HepG2 (cell line): ENCODE measurements around the gene DLG5. TPM values are rescaled to one million over a fixed set of nuclear protein-coding genes. Genes with fewer than 3 reads are reported as not detected.

Source experiments
- ATAC-seq: fragments of 200-7000 bp; cut with Tn5 transposase; 3 replicates; pipeline ENCODE4 v1.9.1; 2020; ENCODE audit warnings: mild to moderate bottlenecking, moderate library complexity
- BruUV-seq: library from RNA; stranded (reverse); fragments of 400-500 nt; replicated peaks from 2 replicates; lab custom pipeline; 2021; lab: Mats Ljungman, UMichigan
- CTCF ChIA-PET: fragments of 300-600 bp; formaldehyde crosslinking; extraction: SDS; loops from one replicate; lab custom pipeline; 2021; ENCODE audit warnings: low total read pairs, inconsistent platforms, low intra/inter-chr PET ratio; lab: Yijun Ruan, JAX
- POLR2A ChIA-PET: fragments of 350-600 bp; sonication (Branson Sonifier 250); formaldehyde crosslinking; loops from one replicate; lab custom pipeline; 2020; ENCODE audit warnings: antibody characterized with exemption, inconsistent platforms; lab: Yijun Ruan, JAX
- DNase-seq: peaks from one replicate; pipeline ENCODE4 v3.0.0-alpha.2; 2015; ENCODE audit warnings: low spot score
- FAIRE-seq: peaks from 3 replicates; lab custom pipeline; 2011; peaks lifted over from hg19 to GRCh38; lab: Jason Lieb, UNC
- H2AFZ ChIP-seq: one replicate; pipeline ENCODE4 v1.6.1; 2011; ENCODE audit warnings: low read length, inconsistent platforms
- H3K27ac ChIP-seq: fragments of 300-600 bp; 3 replicates; pipeline ENCODE4 v1.8.0; 2011; ENCODE audit warnings: mixed run types, mild to moderate bottlenecking, mixed read lengths, low read length, inconsistent platforms; ENCODE audit not compliant: insufficient read depth; ENCODE audit errors: extremely low read length
- H3K27me3 ChIP-seq, 2 experiments: fragments of 200-600 bp in 1 of 2; 2 replicates in 1 of 2; 3 replicates in 1 of 2; pipeline versions ENCODE4 v1.6.0 to v1.8.0; 2011; ENCODE audit warnings: low read length in 2 of 2, mild to moderate bottlenecking in 2 of 2, moderate library complexity in 2 of 2, inconsistent platforms in 1 of 2; ENCODE audit not compliant: insufficient read depth in 2 of 2, control insufficient read depth in 1 of 2
- H3K36me3 ChIP-seq, 2 experiments: fragments of 200-600 bp in 1 of 2; replicated peaks in 1 of 2; 2 replicates in 1 of 2; 3 replicates in 1 of 2; pipeline versions ENCODE4 v1.5.1 to v1.8.0; 2011; ENCODE audit warnings: low read length in 2 of 2, inconsistent platforms in 1 of 2; ENCODE audit not compliant: insufficient read depth in 2 of 2, control insufficient read depth in 1 of 2
- H3K4me1 ChIP-seq: 2 replicates; pipeline ENCODE4 v1.5.1; 2012; ENCODE audit warnings: low read length, inconsistent platforms; ENCODE audit not compliant: insufficient read depth
- H3K4me2 ChIP-seq: 2 replicates; pipeline ENCODE4 v1.6.0; 2011; ENCODE audit warnings: low read depth, low read length, inconsistent platforms
- H3K4me3 ChIP-seq, 3 experiments: fragments of 200-600 bp in 1 of 3; sonication (generic), shearing (Covaris generic) in 1 of 3; replicated peaks in 1 of 3; 2 replicates each; pipeline ENCODE4 v1.5.1; 2011 to 2016; ENCODE audit warnings: low read length in 3 of 3, inconsistent platforms in 2 of 3, low read depth in 2 of 3, mild to moderate bottlenecking in 2 of 3, control low read depth in 1 of 3, mixed read lengths in 1 of 3; ENCODE audit not compliant: insufficient read depth in 1 of 3
- H3K79me2 ChIP-seq: one replicate; pipeline ENCODE4 v1.6.1; 2011; ENCODE audit warnings: low read length, inconsistent platforms; ENCODE audit not compliant: insufficient read depth
- H3K9ac ChIP-seq: 2 replicates; pipeline ENCODE4 v1.6.0; 2011; ENCODE audit warnings: mild to moderate bottlenecking, low read depth, low read length, inconsistent platforms; ENCODE audit not compliant: insufficient read depth
- H3K9me3 ChIP-seq: 2 replicates; pipeline ENCODE4 v1.5.1; 2012; ENCODE audit warnings: mild to moderate bottlenecking, low read length
- H4K20me1 ChIP-seq: 2 replicates; pipeline ENCODE4 v1.6.0; 2011; ENCODE audit warnings: inconsistent platforms, mild to moderate bottlenecking, low read length, moderate library complexity; ENCODE audit not compliant: insufficient read depth
- FOSL2 ChIP-seq: sonication (generic); formaldehyde crosslinking; IDR thresholded peaks from 2 replicates; pipeline ENCODE4 v1.4.0; 2020; ENCODE audit warnings: missing genetic modification reagents
- MXD4 ChIP-seq: IDR thresholded peaks from 2 replicates; pipeline ENCODE4 v1.6.1; 2016; ENCODE audit warnings: mild to moderate bottlenecking, missing biosample characterization, missing genetic modification reagents
- MYC ChIP-seq: sonication (generic); formaldehyde crosslinking; IDR thresholded peaks from 2 replicates; pipeline ENCODE4 v1.9.0; 2021; ENCODE audit warnings: missing genetic modification reagents, borderline replicate concordance
- RARA ChIP-seq: IDR thresholded peaks from 2 replicates; pipeline ENCODE4 v1.6.1; 2016; ENCODE audit warnings: missing genetic modification reagents, missing compliant biosample characterization
- SMAD3 ChIP-seq: sonication (generic); formaldehyde crosslinking; IDR thresholded peaks from 2 replicates; pipeline ENCODE4 v1.4.0; 2020; ENCODE audit warnings: missing genetic modification reagents
- TARDBP ChIP-seq: sonication (generic); formaldehyde crosslinking; IDR thresholded peaks from 2 replicates; pipeline ENCODE4 v1.8.0; 2022; ENCODE audit warnings: mild to moderate bottlenecking, missing genetic modification reagents
- ZMYM4 ChIP-seq: sonication (generic); formaldehyde crosslinking; IDR thresholded peaks from 2 replicates; pipeline ENCODE4 v1.8.1; 2023; ENCODE audit warnings: mild to moderate bottlenecking, missing genetic modification reagents
- ZNF232 ChIP-seq: sonication (generic); formaldehyde crosslinking; IDR thresholded peaks from 2 replicates; pipeline ENCODE4 v1.4.0; 2020; ENCODE audit warnings: missing genetic modification reagents, borderline replicate concordance
- ZNF550 ChIP-seq: sonication (generic); formaldehyde crosslinking; IDR thresholded peaks from 2 replicates; pipeline ENCODE4 v1.4.0; 2020; ENCODE audit warnings: mild to moderate bottlenecking, missing genetic modification reagents, borderline replicate concordance
- ZNF605 ChIP-seq: sonication (generic); formaldehyde crosslinking; IDR thresholded peaks from 2 replicates; pipeline ENCODE4 v1.8.0; 2022; ENCODE audit warnings: mild to moderate bottlenecking, missing genetic modification reagents
- ZNF768 ChIP-seq: sonication (generic); formaldehyde crosslinking; IDR thresholded peaks from 2 replicates; pipeline ENCODE4 v1.4.0; 2020; ENCODE audit warnings: missing genetic modification reagents
- ZNF777 ChIP-seq: sonication (generic); formaldehyde crosslinking; IDR thresholded peaks from 2 replicates; pipeline ENCODE4 v1.4.0; 2020; ENCODE audit warnings: missing genetic modification reagents
- WGBS: methylation state at CpG from one replicate; pipeline ENCODE4 v1.1.6; 2017; ENCODE audit warnings: low lambda C conversion rate; 5-methylcytosine and 5-hydroxymethylcytosine counted together
- in situ Hi-C: cut with HindIII; loops from 2 replicates; pipeline ENCODE4 v1.10.0; 2017; ENCODE audit warnings: low pct_unique_long_range_greater_than_20kb; ENCODE audit not compliant: extremely low pct_ligation_motif_present
- intact Hi-C: fragments of 100-400 bp; cut with micrococcal nuclease; formaldehyde crosslinking; loops from one replicate; pipeline ENCODE4 v1.10.0; 2022; ENCODE audit not compliant: unreplicated experiment
- polyA plus RNA-seq, 8 experiments: library from polyadenylated mRNA; depleted of rRNA in 3 of 8; stranded (reverse) in 7 of 8; unstranded in 1 of 8; fragments of >200 nt; fragmentation: Illumina TruSeq in 4 of 8; extraction: Trizol in 4 of 8; gene quantifications; 2 replicates each; pipeline versions ENCODE4 v1.2.1 to v1.2.3, GENCODE V29; 2011 to 2016; ENCODE audit warnings: low read depth in 4 of 8, missing spikeins in 1 of 8, mixed read lengths in 1 of 8; ENCODE audit not compliant: insufficient read depth in 1 of 8
- total RNA-seq, 5 experiments: library from RNA; depleted of rRNA; stranded (reverse); fragments of >200 nt; fragmentation: Illumina TruSeq; extraction: Trizol; gene quantifications; 2 replicates each; pipeline ENCODE4 v1.2.3, GENCODE V29; 2016; ENCODE audit warnings: low read depth in 1 of 5
- TF ChIP-seq, protein P1 (sequence below): sonication (generic); formaldehyde crosslinking; IDR thresholded peaks from 2 replicates; pipeline ENCODE4 v1.9.0; 2021; ENCODE audit warnings: missing genetic modification reagents, mild to moderate bottlenecking, borderline replicate concordance
- TF ChIP-seq, protein P2 (sequence below): sonication (generic); formaldehyde crosslinking; IDR thresholded peaks from 2 replicates; pipeline ENCODE4 v1.5.0; 2020; ENCODE audit warnings: mild to moderate bottlenecking, missing genetic modification reagents

The DLG5 gene
- total and polyA plus RNA-seq, 2 of the 13 experiments (the other 11 are each of a cell fraction or from before 2014, with no cell fraction given), result 15.5 to 18.2 TPM

DNA sequence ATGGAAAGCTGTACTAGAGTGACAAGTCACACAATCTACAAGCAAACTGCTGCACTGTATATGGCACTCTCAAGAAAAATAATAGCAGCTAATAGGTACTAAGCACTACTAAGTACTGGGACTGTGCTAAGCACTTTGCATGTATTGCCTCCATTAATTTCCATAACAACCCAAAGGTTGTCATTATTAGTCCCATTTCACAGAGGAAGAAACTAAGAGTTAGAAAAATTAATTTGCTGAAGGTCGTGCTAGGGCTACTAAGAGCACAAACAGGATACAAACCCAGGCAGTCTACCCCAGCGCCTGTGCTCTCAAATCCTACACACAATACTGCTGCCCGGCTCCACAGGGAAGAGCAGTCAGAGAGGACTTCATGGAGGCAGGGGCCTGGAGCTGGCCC, 51.7 kb downstream of the DLG5 start:
- Histone ChIP-seq H3K4me1 (peaks cover 42% of the 10 kb centered on the region), H2AFZ (no peak overlapping the region), H3K4me2 (no peak overlapping the region), H3K79me2 (peaks cover 7% of the 10 kb centered on the region), H4K20me1 (no peaks in the 10 kb centered on the region), H3K4me3 (no peak overlapping the region), H3K9ac (no peak overlapping the region), H3K9me3 (no peaks in the 10 kb centered on the region), H3K27ac (no peak overlapping the region), H3K36me3 (peaks cover 0 to 2% of the 10 kb centered on the region in 2 experiments; a peak in 2 of 5 replicates), H3K27me3 (no peaks in the 10 kb centered on the region)
- in situ Hi-C loops, result no loop called here
- intact Hi-C loops, result no loop called here
- DNase-seq (no peak), ATAC-seq (no peak), FAIRE-seq (no peak)
- 100% methylated on average over 2 of the region's 3 CpGs for WGBS
- CTCF ChIA-PET, result no interaction called here
- no TSS peak for BruUV-seq
- POLR2A ChIA-PET, result interaction anchor here (0.5 to 0.7 kb wide), 2 partner anchors 13 to 14 kb away, joined by 3 read pairs; no protein-coding TSS in a partner anchor
- TF ChIP-seq MXD4 (CRISPR knock-in tag) (no peak), ZNF605 (no peak), TARDBP (no peak)

DNA sequence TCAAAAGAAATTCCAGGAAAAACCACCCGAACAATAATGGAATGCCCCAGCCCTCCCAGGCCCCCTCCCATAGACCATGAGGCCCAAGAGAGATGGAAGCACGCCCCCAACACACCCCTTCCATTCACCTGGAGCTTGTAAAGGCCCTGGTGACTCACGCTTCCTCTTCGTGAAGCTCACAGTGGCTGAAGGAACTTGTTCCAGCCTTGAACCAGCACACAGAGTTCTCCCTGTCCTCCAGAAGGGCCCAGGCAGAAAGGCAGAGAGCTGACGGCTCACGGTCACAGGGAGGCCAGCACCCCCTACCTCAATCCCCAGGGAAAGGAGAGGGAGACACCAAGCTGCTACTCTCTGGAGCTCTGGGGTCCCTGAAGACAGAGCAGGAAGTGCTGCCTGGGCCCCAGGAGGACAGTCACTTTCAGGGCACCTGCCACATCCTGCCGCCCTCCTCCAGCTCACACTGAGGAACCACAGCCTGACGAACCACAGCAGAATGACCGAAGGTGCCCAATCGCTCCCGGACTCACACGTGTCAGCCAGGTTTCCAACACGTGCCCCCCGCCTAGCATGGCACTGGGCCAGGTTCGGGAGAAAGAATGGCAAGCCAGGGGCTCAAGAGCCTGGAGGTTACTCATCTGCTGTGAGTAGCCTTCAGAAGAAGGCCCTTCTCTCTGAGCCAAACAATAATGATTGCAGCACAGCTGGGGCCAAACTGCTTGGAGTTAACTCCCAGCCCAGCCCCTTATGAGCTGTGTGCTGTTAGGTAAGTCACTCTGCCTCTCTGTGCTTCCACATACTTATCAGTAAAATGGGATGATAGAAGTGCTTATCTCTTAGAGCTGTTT, 52.8 kb downstream of the DLG5 start:
- peaks cover 7% of the 10 kb centered on the region for H3K79me2 ChIP-seq
- no peak for FAIRE-seq
- ATAC-seq, result peak; percentile 43
- intact Hi-C loops, result no loop called here
- CTCF ChIA-PET, result no interaction called here
- peak; percentile 70 for DNase-seq
- peaks cover 40% of the 10 kb centered on the region for H3K4me1 ChIP-seq
- peaks cover 3 to 5% of the 10 kb centered on the region in 2 experiments; a peak in 3 of 5 replicates for H3K36me3 ChIP-seq
- H3K9me3 ChIP-seq, result no peaks in the 10 kb centered on the region
- WGBS, result 74% methylated on average over 11 of the region's 15 CpGs
- POLR2A ChIA-PET, result interaction anchor here (2.9 kb wide), 1 partner anchor 13 kb away, joined by 13 read pairs; no protein-coding TSS in a partner anchor
- peak overlapping the region; percentile 24; the same call in 1 of the 2 replicates for H3K4me2 ChIP-seq
- no peak overlapping the region for H2AFZ ChIP-seq
- H4K20me1 ChIP-seq, result no peaks in the 10 kb centered on the region
- in situ Hi-C loops, result no loop called here
- no peak overlapping the region for H3K27ac ChIP-seq
- no peak overlapping the region for H3K4me3 ChIP-seq
- BruUV-seq, result no TSS peak
- H3K9ac ChIP-seq, result 0 out of 2 replicates have a peak overlapping the region, but pooled peaks have one; percentile 8
- no peaks in the 10 kb centered on the region for H3K27me3 ChIP-seq
- TF ChIP-seq ZMYM4 (no peak), SMAD3 (CRISPR knock-in tag) (no peak), ZNF232 (CRISPR knock-in tag) (no peak), ZNF550 (CRISPR knock-in tag) (no peak), MYC (CRISPR knock-in tag) (no peak), ZNF768 (CRISPR knock-in tag) (peak; percentile 88), FOSL2 (CRISPR knock-in tag) (peak; percentile 79), ZNF777 (CRISPR knock-in tag) (no peak), RARA (peak; percentile 53; the same call in 1 of the 2 replicates)
- TF ChIP-seq, protein P1, sequence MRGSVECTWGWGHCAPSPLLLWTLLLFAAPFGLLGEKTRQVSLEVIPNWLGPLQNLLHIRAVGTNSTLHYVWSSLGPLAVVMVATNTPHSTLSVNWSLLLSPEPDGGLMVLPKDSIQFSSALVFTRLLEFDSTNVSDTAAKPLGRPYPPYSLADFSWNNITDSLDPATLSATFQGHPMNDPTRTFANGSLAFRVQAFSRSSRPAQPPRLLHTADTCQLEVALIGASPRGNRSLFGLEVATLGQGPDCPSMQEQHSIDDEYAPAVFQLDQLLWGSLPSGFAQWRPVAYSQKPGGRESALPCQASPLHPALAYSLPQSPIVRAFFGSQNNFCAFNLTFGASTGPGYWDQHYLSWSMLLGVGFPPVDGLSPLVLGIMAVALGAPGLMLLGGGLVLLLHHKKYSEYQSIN, result no peak
- TF ChIP-seq, protein P2, sequence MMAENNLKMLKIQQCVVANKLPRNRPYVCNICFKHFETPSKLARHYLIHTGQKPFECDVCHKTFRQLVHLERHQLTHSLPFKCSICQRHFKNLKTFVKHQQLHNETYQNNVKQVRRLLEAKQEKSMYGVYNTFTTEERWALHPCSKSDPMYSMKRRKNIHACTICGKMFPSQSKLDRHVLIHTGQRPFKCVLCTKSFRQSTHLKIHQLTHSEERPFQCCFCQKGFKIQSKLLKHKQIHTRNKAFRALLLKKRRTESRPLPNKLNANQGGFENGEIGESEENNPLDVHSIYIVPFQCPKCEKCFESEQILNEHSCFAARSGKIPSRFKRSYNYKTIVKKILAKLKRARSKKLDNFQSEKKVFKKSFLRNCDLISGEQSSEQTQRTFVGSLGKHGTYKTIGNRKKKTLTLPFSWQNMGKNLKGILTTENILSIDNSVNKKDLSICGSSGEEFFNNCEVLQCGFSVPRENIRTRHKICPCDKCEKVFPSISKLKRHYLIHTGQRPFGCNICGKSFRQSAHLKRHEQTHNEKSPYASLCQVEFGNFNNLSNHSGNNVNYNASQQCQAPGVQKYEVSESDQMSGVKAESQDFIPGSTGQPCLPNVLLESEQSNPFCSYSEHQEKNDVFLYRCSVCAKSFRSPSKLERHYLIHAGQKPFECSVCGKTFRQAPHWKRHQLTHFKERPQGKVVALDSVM (CRISPR knock-in tag), result no peak
